IPS-18a (cell line): ENCODE results near the gene LRRC3.

Experiments used
- H3K27ac ChIP-seq: one replicate; pipeline ENCODE4 v1.5.1; 2013; ENCODE audit warnings: low read length
- H3K27me3 ChIP-seq: one replicate; pipeline ENCODE4 v1.6.1; 2013; ENCODE audit warnings: mild to moderate bottlenecking, low read length; ENCODE audit not compliant: control insufficient read depth, insufficient read depth
- H3K36me3 ChIP-seq: one replicate; pipeline ENCODE4 v1.6.1; 2013; ENCODE audit warnings: low read depth, low read length; ENCODE audit not compliant: control insufficient read depth
- H3K4me1 ChIP-seq: one replicate; pipeline ENCODE4 v1.6.1; 2013; ENCODE audit warnings: low read depth, low read length; ENCODE audit not compliant: control insufficient read depth
- H3K4me3 ChIP-seq: one replicate; pipeline ENCODE4 v1.5.1; 2013; ENCODE audit warnings: low read length
- H3K9ac ChIP-seq: one replicate; pipeline ENCODE4 v1.6.1; 2013; ENCODE audit warnings: mild to moderate bottlenecking, low read length, moderate library complexity
- H3K9me3 ChIP-seq: one replicate; pipeline ENCODE4 v1.6.1; 2013; ENCODE audit warnings: low read depth, low read length; ENCODE audit not compliant: control insufficient read depth

Gene LRRC3

GRCh38 chr21:44443891-44444285 lies 11.4 kb upstream of the LRRC3 start:
- Histone ChIP-seq H3K27ac (no peak overlapping the region), H3K27me3 (no peaks in the 10 kb centered on the region), H3K36me3 (no peaks in the 10 kb centered on the region), H3K4me1 (no peaks in the 10 kb centered on the region), H3K4me3 (no peak overlapping the region), H3K9me3 (no peaks in the 10 kb centered on the region), H3K9ac (no peak overlapping the region)

GRCh38 chr21:44444286-44444931 lies 10.9 kb upstream of the LRRC3 start:
- no peak overlapping the region for H3K27ac ChIP-seq
- H3K36me3 ChIP-seq, result no peaks in the 10 kb centered on the region
- no peaks in the 10 kb centered on the region for H3K9me3 ChIP-seq
- H3K4me3 ChIP-seq, result no peak overlapping the region
- no peaks in the 10 kb centered on the region for H3K4me1 ChIP-seq
- no peaks in the 10 kb centered on the region for H3K27me3 ChIP-seq
- no peak overlapping the region for H3K9ac ChIP-seq

GRCh38 chr21:44445145-44445812 lies 10.0 kb upstream of the LRRC3 start:
- Histone ChIP-seq H3K27ac (no peak overlapping the region), H3K27me3 (no peaks in the 10 kb centered on the region), H3K9ac (no peak overlapping the region)

GRCh38 chr21:44448651-44449131 lies 6.6 kb upstream of the LRRC3 start:
- H3K4me3 ChIP-seq, result no peak overlapping the region
- no peaks in the 10 kb centered on the region for H3K4me1 ChIP-seq
- no peaks in the 10 kb centered on the region for H3K9me3 ChIP-seq
- no peaks in the 10 kb centered on the region for H3K36me3 ChIP-seq
- H3K9ac ChIP-seq, result no peak overlapping the region
- no peaks in the 10 kb centered on the region for H3K27me3 ChIP-seq
- H3K27ac ChIP-seq, result no peak overlapping the region

More at GRCh38 chr21:44445145-44445812, 10.0 kb upstream of the LRRC3 start:
- Histone ChIP-seq H3K9me3 (no peaks in the 10 kb centered on the region), H3K4me3 (no peak overlapping the region), H3K4me1 (no peaks in the 10 kb centered on the region), H3K36me3 (no peaks in the 10 kb centered on the region)

- no peaks in the 10 kb centered on the region for H3K27me3 ChIP-seq
- H3K4me1 ChIP-seq, result no peaks in the 10 kb centered on the region
- H3K27ac ChIP-seq, result no peak overlapping the region
- H3K4me3 ChIP-seq, result no peak overlapping the region
- H3K36me3 ChIP-seq, result no peaks in the 10 kb centered on the region
- H3K9ac ChIP-seq, result no peak overlapping the region
- H3K9me3 ChIP-seq, result no peaks in the 10 kb centered on the region
These were observed 5.6 kb upstream of the LRRC3 start for GRCh38 chr21:44449473-44450363.

- Histone ChIP-seq H3K9me3 (no peaks in the 10 kb centered on the region), H3K36me3 (no peaks in the 10 kb centered on the region), H3K4me3 (no peak overlapping the region), H3K4me1 (no peaks in the 10 kb centered on the region), H3K27ac (no peak overlapping the region), H3K27me3 (no peaks in the 10 kb centered on the region), H3K9ac (no peak overlapping the region)
These were observed 4.9 kb upstream of the LRRC3 start for GRCh38 chr21:44450402-44450801.

- H3K9me3 ChIP-seq, result no peaks in the 10 kb centered on the region
- H3K4me3 ChIP-seq, result no peak overlapping the region
- peaks cover 1% of the 10 kb centered on the region for H3K27me3 ChIP-seq
- H3K9ac ChIP-seq, result no peak overlapping the region
- H3K4me1 ChIP-seq, result no peaks in the 10 kb centered on the region
- no peaks in the 10 kb centered on the region for H3K36me3 ChIP-seq
- no peak overlapping the region for H3K27ac ChIP-seq
These were observed 4.3 kb upstream of the LRRC3 start for GRCh38 chr21:44450999-44451398.

GRCh38 chr21:44453120-44453519 lies 2.2 kb upstream of the LRRC3 start:
- H3K36me3 ChIP-seq, result no peaks in the 10 kb centered on the region
- H3K4me3 ChIP-seq, result no peak overlapping the region
- no peak overlapping the region for H3K9ac ChIP-seq
- no peaks in the 10 kb centered on the region for H3K4me1 ChIP-seq
- H3K27ac ChIP-seq, result no peak overlapping the region
- no peaks in the 10 kb centered on the region for H3K9me3 ChIP-seq
- H3K27me3 ChIP-seq, result peaks cover 6% of the 10 kb centered on the region

GRCh38 chr21:44454058-44454457 lies 1.3 kb upstream of the LRRC3 start:
- Histone ChIP-seq H3K36me3 (no peaks in the 10 kb centered on the region), H3K27ac (no peak overlapping the region), H3K4me1 (no peaks in the 10 kb centered on the region), H3K27me3 (peaks cover 6% of the 10 kb centered on the region), H3K9ac (no peak overlapping the region), H3K9me3 (no peaks in the 10 kb centered on the region), H3K4me3 (no peak overlapping the region)

- Histone ChIP-seq H3K9ac (no peak overlapping the region), H3K36me3 (no peaks in the 10 kb centered on the region), H3K9me3 (no peaks in the 10 kb centered on the region), H3K27me3 (peaks cover 6% of the 10 kb centered on the region), H3K4me3 (peak overlapping the region; percentile 59), H3K27ac (no peak overlapping the region), H3K4me1 (no peaks in the 10 kb centered on the region)
These were observed 359 bp downstream of the LRRC3 start for GRCh38 chr21:44455524-44456213.
